SU-DHL-6 (cell line): ENCODE measurements around the gene EPB41L2.

Source experiments
- CTCF ChIP-seq: fragments of 200-600 bp; sonication (generic); IDR thresholded peaks from one replicate; pipeline ENCODE4 v1.5.1; 2017; ENCODE audit warnings: antibody characterized with exemption, mild to moderate bottlenecking, low read length, moderate library complexity; ENCODE audit not compliant: insufficient read depth, poor library complexity, severe bottlenecking
- EZH2phosphoT487 ChIP-seq: fragments of 200-600 bp; sonication (generic), shearing (Covaris generic); conservative IDR thresholded peaks from 2 replicates; pipeline ENCODE4 v1.6.1; 2018; ENCODE audit warnings: mild to moderate bottlenecking, antibody characterized with exemption, low read length, moderate library complexity, mixed read lengths

- TF ChIP-seq CTCF (no peak), EZH2phosphoT487 (no peak)
Observed at GRCh38 chr6:130964289-130964688, 98.8 kb downstream of the EPB41L2 start.
